Fibroblast of villous mesenchyme (primary cell): Measurements from ENCODE around the gene SHC2. TPM values are rescaled to one million over a fixed set of nuclear protein-coding genes. Genes with fewer than 3 reads are reported as not detected.

ENCODE experiments used
- DNase-seq: peaks from one replicate; pipeline ENCODE4 v3.0.0-alpha.2; 2010; ENCODE audit warnings: low read depth
- H3K4me3 ChIP-seq: 2 replicates; pipeline ENCODE4 v1.5.1; 2011; ENCODE audit warnings: low read depth, mild to moderate bottlenecking, low read length
- total RNA-seq: library from RNA; depleted of rRNA; stranded (reverse); fragments of >200 nt; gene quantifications from 2 replicates; pipeline ENCODE4 v1.2.3, GENCODE V29; 2012
- TF ChIP-seq, protein P1 (sequence below): IDR thresholded peaks from 2 replicates; pipeline ENCODE4 v1.5.1; 2012; ENCODE audit warnings: low read depth, mild to moderate bottlenecking, low read length; ENCODE audit not compliant: insufficient read depth

Gene SHC2
- total RNA-seq, 1 donor: 0.43 TPM

GRCh38 chr19:501646-502045 lies 40.8 kb upstream of the SHC2 start:
- TF ChIP-seq, protein P1, sequence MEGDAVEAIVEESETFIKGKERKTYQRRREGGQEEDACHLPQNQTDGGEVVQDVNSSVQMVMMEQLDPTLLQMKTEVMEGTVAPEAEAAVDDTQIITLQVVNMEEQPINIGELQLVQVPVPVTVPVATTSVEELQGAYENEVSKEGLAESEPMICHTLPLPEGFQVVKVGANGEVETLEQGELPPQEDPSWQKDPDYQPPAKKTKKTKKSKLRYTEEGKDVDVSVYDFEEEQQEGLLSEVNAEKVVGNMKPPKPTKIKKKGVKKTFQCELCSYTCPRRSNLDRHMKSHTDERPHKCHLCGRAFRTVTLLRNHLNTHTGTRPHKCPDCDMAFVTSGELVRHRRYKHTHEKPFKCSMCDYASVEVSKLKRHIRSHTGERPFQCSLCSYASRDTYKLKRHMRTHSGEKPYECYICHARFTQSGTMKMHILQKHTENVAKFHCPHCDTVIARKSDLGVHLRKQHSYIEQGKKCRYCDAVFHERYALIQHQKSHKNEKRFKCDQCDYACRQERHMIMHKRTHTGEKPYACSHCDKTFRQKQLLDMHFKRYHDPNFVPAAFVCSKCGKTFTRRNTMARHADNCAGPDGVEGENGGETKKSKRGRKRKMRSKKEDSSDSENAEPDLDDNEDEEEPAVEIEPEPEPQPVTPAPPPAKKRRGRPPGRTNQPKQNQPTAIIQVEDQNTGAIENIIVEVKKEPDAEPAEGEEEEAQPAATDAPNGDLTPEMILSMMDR: no peak
- no peak for DNase-seq
- H3K4me3 ChIP-seq: no peak overlapping the region

DNA sequence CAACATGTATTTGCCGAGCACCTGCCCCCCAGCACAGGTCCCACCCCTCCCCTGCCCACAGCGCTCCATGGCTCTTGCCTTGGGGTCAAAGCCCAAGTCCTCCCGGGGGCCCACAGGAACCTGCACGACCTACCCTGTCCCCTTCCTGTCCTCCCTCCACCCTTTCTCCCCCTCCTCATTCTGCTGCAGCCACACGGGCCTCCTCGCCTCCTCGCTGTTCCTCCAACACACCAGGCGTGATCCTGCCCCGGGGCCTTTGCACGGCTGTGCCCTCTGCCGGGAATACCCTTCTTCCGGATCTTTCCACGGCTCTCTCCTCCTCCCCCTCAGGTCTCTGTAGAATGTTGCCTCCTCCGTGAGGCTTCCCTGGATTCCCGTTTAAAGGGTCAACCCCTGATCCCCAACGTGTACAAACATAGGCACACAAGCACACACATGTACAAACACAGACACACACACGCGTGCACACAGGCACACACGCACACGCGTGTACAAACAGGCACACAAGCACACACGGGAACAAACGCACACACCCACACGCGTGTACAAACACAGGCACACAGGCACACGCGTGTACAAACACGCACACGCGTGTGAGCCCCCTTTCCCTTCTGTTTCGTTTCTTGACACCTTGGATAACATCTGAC lies 38.3 kb upstream of the SHC2 start:
- DNase-seq: no peak
- TF ChIP-seq, protein P1: no peak
- no peak overlapping the region for H3K4me3 ChIP-seq

DNA sequence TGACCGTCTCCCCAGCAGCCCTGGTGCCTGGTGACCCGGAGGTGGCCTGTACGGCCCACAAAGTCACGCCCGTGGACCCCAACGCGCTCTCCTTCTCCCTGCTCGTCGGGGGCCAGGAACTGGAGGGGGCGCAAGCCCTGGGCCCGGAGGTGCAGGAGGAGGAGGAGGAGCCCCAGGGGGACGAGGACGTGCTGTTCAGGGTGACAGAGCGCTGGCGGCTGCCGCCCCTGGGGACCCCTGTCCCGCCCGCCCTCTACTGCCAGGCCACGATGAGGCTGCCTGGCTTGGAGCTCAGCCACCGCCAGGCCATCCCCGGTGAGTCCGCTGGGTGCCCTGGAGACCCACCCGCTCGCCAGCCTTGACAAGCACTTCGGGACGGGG lies 37.7 kb upstream of the SHC2 start:
- H3K4me3 ChIP-seq: no peak overlapping the region
- DNase-seq: no peak
- TF ChIP-seq, protein P1: no peak

- TF ChIP-seq, protein P1: no peak
- H3K4me3 ChIP-seq: no peak overlapping the region
- DNase-seq: no peak
Measured at GRCh38 chr19:497869-498510, 37.2 kb upstream of the SHC2 start.

DNA sequence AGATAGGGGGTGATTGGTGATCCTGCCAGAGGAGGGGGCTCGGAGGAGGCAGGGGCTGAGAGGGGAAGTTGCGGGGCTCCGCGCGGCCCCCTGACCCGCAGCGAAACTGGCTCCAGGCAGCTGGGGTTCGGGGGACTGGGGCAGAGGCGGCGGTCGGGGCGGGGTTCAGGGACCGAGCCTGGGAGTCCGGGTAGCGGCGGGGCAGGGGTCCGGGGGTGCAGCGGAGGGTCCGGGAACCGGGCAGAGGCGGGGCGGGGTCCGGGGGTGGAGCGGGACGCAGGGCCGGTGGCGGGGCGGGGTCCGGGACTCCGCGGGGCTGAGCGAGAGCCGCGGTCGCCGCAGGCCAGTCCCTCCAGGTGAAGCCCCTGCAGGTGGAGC lies 36.6 kb upstream of the SHC2 start:
- no peak overlapping the region for H3K4me3 ChIP-seq
- TF ChIP-seq, protein P1: no peak
- no peak for DNase-seq

DNA sequence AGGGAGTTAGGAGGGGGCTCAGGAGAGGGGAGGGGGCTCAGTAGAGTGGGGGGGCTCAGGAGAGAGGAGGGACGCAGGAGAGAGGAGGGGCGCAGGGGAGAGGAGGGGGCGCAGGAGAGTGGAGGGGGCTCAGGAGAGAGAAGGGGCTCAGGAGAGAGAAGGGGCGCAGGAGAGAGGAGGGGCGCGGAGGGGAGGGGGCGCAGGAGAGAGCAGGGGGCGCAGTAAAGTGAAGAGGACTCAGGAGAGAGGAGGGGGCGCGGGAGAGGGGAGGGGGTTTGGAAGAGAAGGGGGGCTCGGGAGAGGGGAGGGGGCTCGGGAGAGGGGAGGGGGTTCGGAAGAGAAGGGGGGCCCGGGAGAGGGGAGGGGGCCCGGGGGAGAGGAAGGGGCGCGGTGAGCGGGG lies 36.2 kb upstream of the SHC2 start:
- TF ChIP-seq, protein P1: no peak
- DNase-seq: no peak
- H3K4me3 ChIP-seq: no peak overlapping the region
